ENCODE measurements around the gene TMEM63A. TPM values are rescaled to one million over a fixed set of nuclear protein-coding genes. Genes with fewer than 3 reads are reported as not detected.

The TMEM63A gene
- total and polyA plus RNA-seq, 2 of the 13 experiments (the other 11 are each of a cell fraction or from before 2014, with no cell fraction given), result 23.9 to 53.3 TPM

- TF ChIP-seq ZSCAN20 (CRISPR knock-in tag; IDR thresholded peaks at IDR 0.05; ENCODE audit: borderline replicate concordance), result no peak
- TF ChIP-seq ZBTB2 (CRISPR knock-in tag; IDR thresholded peaks at IDR 0.05; ENCODE audit: low read depth), result 0 out of 2 replicates have a peak, but pooled peaks have one; percentile 47
- TF ChIP-seq FOXC1 (CRISPR knock-in tag; IDR thresholded peaks at IDR 0.05; ENCODE audit: borderline replicate concordance), result peak; percentile 52; the same call in 1 of the 2 replicates
- TF ChIP-seq ZBTB1 (CRISPR knock-in tag; IDR thresholded peaks at IDR 0.05; ENCODE audit: borderline replicate concordance), result no peak
- peak; percentile 87; the same call in 1 of the 2 replicates for TF ChIP-seq ZNF749 (CRISPR knock-in tag; IDR thresholded peaks at IDR 0.05; ENCODE audit: borderline replicate concordance)
- TF ChIP-seq TFDP2 (CRISPR knock-in tag; IDR thresholded peaks at IDR 0.05), result peak; percentile 30; the same call in 1 of the 2 replicates
- TF ChIP-seq ATF6 (CRISPR knock-in tag; conservative IDR thresholded peaks at IDR 0.05), result no peak
- no peak for TF ChIP-seq ZNF280B (CRISPR knock-in tag; IDR thresholded peaks at IDR 0.05; ENCODE audit: borderline replicate concordance)
- TF ChIP-seq ZBTB44 (CRISPR knock-in tag; IDR thresholded peaks at IDR 0.05), result no peak
- TF ChIP-seq SRF (IDR thresholded peaks at IDR 0.05; ENCODE audit: low read depth, low read length), result peak; percentile 68; the same call in 1 of the 2 replicates
- no peak for TF ChIP-seq SMAD1 (CRISPR knock-in tag; IDR thresholded peaks at IDR 0.05; ENCODE audit: borderline replicate concordance, low read depth)
- TF ChIP-seq ZNF253 (CRISPR knock-in tag; IDR thresholded peaks at IDR 0.05; ENCODE audit: borderline replicate concordance), result no peak
- TF ChIP-seq U2AF1 (optimal IDR thresholded peaks at IDR 0.05; ENCODE audit: low read depth, low read length), result no peak
- TF ChIP-seq EP300 (IDR thresholded peaks at IDR 0.05; ENCODE audit: low read depth in 2 of 2, low read length in 2 of 2), result no peak
- no peak for TF ChIP-seq EP300 (CRISPR knock-in tag; IDR thresholded peaks at IDR 0.05; ENCODE audit: borderline replicate concordance)
- TF ChIP-seq MBNL3 (CRISPR knock-in tag; conservative IDR thresholded peaks at IDR 0.05), result no peak
- TF ChIP-seq ZNF780A (CRISPR knock-in tag; IDR thresholded peaks at IDR 0.05), result no peak
- TF ChIP-seq MXD3 (CRISPR knock-in tag; IDR thresholded peaks at IDR 0.05), result no peak; the same call in 1 of the 2 replicates
- TF ChIP-seq PCBP2 (optimal IDR thresholded peaks at IDR 0.05; ENCODE audit: low read depth, low read length, poor library complexity, severe bottlenecking), result no peak
- peak; percentile 50; the same call in 1 of the 2 replicates for TF ChIP-seq ZNF333 (CRISPR knock-in tag; IDR thresholded peaks at IDR 0.05; ENCODE audit: borderline replicate concordance)
These were observed at the start of gene TMEM63A (continued) for GRCh38 chr1:225881959-225882693.

Measured in HepG2 (cell line).